G401.6 (cell line): Measurements from ENCODE around the gene H3-3A.

Source experiments
- FAIRE-seq: peaks from 2 replicates; lab custom pipeline; 2012; peaks lifted over from hg19 to GRCh38; lab: Jason Lieb, UNC

Gene H3-3A

GRCh38 chr1:226111098-226111882 is 48.8 kb downstream of the H3-3A start:
- FAIRE-seq: no peak

- FAIRE-seq: no peak
Observed at GRCh38 chr1:226111883-226112261, 49.4 kb downstream of the H3-3A start.

GRCh38 chr1:226112626-226113025 is 50.1 kb downstream of the H3-3A start:
- no peak for FAIRE-seq

- no peak for FAIRE-seq
Observed at GRCh38 chr1:226116673-226117072, 54.2 kb downstream of the H3-3A start.

- FAIRE-seq: no peak
Observed at GRCh38 chr1:226117330-226117729, 54.8 kb downstream of the H3-3A start.

GRCh38 chr1:226118357-226118756 is 55.8 kb downstream of the H3-3A start:
- FAIRE-seq: no peak

- no peak for FAIRE-seq
Observed at GRCh38 chr1:226119169-226119568, 56.7 kb downstream of the H3-3A start.

GRCh38 chr1:226120398-226120797 is 57.9 kb downstream of the H3-3A start:
- no peak for FAIRE-seq

- no peak for FAIRE-seq
Observed at GRCh38 chr1:226121049-226121586, 58.6 kb downstream of the H3-3A start.
